HCT116 (cell line): ENCODE data around the gene OR6S1.

Experiments
- EZH2 ChIP-seq: fragments of 200-600 bp; sonication (generic); IDR thresholded peaks from 2 replicates; pipeline ENCODE4 v1.6.1; 2017; ENCODE audit warnings: antibody characterized with exemption, mixed run types
- EZH2phosphoT487 ChIP-seq: fragments of 200-600 bp; IDR thresholded peaks from 2 replicates; pipeline ENCODE4 v1.6.1; 2018; ENCODE audit warnings: antibody characterized with exemption, borderline replicate concordance
- JUND ChIP-seq: IDR thresholded peaks from 2 replicates; pipeline ENCODE4 v1.6.1; 2012
- POLR2A ChIP-seq: IDR thresholded peaks from 2 replicates; pipeline ENCODE4 v1.7.0; 2011; ENCODE audit warnings: borderline replicate concordance; ENCODE audit not compliant: insufficient read depth, insufficient read length; ENCODE audit errors: extremely low read depth
- RAD21 ChIP-seq: IDR thresholded peaks from 2 replicates; pipeline ENCODE4 v1.6.1; 2012; ENCODE audit warnings: low read depth, mild to moderate bottlenecking
- SIN3A ChIP-seq: IDR thresholded peaks from 2 replicates; pipeline ENCODE4 v1.6.1; 2012; ENCODE audit warnings: low read depth
- TF ChIP-seq, protein P1 (sequence below), 3 experiments: fragments of 200-600 bp in 1 of 3; sonication (generic) in 1 of 3; IDR thresholded peaks in 2 of 3; conservative IDR thresholded peaks in 1 of 3; 2 replicates each; pipeline ENCODE4 v1.5.1; 2012 to 2017; ENCODE audit warnings: low read depth in 2 of 3, low read length in 2 of 3, antibody characterized with exemption in 1 of 3, borderline replicate concordance in 1 of 3, control low read depth in 1 of 3, mild to moderate bottlenecking in 1 of 3, mixed read lengths in 1 of 3, mixed run types in 1 of 3, moderate library complexity in 1 of 3; ENCODE audit not compliant: insufficient read depth in 1 of 3
- TF ChIP-seq, protein P2 (sequence below): IDR thresholded peaks from 2 replicates; pipeline ENCODE4 v1.6.1; 2012
- TF ChIP-seq, protein P3 (sequence below): IDR thresholded peaks from 2 replicates; pipeline ENCODE4 v1.6.1; 2012; ENCODE audit warnings: low read depth

DNA sequence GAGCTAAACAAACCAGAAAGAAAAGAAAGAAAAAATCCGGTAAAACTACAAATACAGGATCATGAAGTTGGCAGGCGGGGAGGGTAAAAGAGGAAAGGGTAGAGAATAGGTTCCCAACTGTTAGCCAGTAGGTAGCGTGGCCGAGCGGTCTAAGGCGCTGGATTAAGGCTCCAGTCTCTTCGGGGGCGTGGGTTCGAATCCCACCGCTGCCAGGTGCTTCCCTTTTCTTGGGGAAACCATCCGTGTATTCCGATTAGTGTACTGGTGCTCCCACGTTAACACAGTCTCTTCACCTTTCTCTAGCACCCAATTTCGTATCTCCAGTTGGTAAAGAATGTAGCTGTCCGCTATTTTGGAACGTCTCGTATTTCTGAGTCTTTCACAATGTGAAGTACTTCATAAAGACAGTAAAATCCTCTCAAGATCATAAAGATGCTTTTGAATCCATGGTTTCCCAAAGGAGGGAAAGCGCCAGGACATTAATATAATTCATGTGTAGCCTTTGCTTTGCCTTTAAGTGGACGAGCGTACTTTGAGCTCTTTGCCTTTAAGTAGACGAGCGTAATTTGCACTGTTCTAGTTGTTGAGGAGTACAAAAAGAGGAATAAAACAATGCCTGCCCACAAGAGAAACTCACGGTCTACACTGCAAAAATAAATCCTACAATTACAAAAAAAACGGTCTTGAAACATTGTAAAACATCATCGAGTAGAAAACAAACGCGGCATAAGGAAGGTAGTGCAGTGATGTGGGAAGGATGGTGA is 31.3 kb downstream of the OR6S1 start:
- TF ChIP-seq, protein P1, sequence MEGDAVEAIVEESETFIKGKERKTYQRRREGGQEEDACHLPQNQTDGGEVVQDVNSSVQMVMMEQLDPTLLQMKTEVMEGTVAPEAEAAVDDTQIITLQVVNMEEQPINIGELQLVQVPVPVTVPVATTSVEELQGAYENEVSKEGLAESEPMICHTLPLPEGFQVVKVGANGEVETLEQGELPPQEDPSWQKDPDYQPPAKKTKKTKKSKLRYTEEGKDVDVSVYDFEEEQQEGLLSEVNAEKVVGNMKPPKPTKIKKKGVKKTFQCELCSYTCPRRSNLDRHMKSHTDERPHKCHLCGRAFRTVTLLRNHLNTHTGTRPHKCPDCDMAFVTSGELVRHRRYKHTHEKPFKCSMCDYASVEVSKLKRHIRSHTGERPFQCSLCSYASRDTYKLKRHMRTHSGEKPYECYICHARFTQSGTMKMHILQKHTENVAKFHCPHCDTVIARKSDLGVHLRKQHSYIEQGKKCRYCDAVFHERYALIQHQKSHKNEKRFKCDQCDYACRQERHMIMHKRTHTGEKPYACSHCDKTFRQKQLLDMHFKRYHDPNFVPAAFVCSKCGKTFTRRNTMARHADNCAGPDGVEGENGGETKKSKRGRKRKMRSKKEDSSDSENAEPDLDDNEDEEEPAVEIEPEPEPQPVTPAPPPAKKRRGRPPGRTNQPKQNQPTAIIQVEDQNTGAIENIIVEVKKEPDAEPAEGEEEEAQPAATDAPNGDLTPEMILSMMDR (IDR thresholded peaks at IDR 0.05 in 2 of 3, conservative IDR thresholded peaks at IDR 0.05 in 1 of 3; ENCODE audit: borderline replicate concordance in 1 of 3, insufficient read depth in 1 of 3, low read depth in 2 of 3, low read length in 2 of 3) = no peak
- TF ChIP-seq, protein P2, sequence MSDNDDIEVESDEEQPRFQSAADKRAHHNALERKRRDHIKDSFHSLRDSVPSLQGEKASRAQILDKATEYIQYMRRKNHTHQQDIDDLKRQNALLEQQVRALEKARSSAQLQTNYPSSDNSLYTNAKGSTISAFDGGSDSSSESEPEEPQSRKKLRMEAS = no peak
- TF ChIP-seq SIN3A (no peak), EZH2 (no peak), EZH2phosphoT487 (no peak), POLR2A (no peak), RAD21 (no peak), JUND (no peak)
- TF ChIP-seq, protein P3, sequence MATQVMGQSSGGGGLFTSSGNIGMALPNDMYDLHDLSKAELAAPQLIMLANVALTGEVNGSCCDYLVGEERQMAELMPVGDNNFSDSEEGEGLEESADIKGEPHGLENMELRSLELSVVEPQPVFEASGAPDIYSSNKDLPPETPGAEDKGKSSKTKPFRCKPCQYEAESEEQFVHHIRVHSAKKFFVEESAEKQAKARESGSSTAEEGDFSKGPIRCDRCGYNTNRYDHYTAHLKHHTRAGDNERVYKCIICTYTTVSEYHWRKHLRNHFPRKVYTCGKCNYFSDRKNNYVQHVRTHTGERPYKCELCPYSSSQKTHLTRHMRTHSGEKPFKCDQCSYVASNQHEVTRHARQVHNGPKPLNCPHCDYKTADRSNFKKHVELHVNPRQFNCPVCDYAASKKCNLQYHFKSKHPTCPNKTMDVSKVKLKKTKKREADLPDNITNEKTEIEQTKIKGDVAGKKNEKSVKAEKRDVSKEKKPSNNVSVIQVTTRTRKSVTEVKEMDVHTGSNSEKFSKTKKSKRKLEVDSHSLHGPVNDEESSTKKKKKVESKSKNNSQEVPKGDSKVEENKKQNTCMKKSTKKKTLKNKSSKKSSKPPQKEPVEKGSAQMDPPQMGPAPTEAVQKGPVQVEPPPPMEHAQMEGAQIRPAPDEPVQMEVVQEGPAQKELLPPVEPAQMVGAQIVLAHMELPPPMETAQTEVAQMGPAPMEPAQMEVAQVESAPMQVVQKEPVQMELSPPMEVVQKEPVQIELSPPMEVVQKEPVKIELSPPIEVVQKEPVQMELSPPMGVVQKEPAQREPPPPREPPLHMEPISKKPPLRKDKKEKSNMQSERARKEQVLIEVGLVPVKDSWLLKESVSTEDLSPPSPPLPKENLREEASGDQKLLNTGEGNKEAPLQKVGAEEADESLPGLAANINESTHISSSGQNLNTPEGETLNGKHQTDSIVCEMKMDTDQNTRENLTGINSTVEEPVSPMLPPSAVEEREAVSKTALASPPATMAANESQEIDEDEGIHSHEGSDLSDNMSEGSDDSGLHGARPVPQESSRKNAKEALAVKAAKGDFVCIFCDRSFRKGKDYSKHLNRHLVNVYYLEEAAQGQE = no peak
